ENCODE results near the gene PEPD.

- TF ChIP-seq CTCF (conservative IDR thresholded peaks at IDR 0.05; ENCODE audit: low read length) (no peak), EZH2phosphoT487 (IDR thresholded peaks at IDR 0.05; ENCODE audit: borderline replicate concordance) (no peak)
Observed at GRCh38 chr19:33383720-33384292, 137.8 kb downstream of the PEPD start.
